Pons (tissue), 1 donor: ENCODE data around the gene EDARADD.

Source experiments
- DNase-seq: peaks from one replicate; pipeline ENCODE4 v3.0.0-alpha.2; 2016; ENCODE audit warnings: low spot score

The EDARADD gene

GRCh38 chr1:236516929-236517704 is 123.0 kb downstream of the EDARADD start:
- DNase-seq: no peak

- DNase-seq: no peak
These were observed 124.2 kb downstream of the EDARADD start for GRCh38 chr1:236518322-236518721.

- DNase-seq: no peak
These were observed 126.4 kb downstream of the EDARADD start for GRCh38 chr1:236520445-236521005.

- no peak for DNase-seq
These were observed 129.0 kb downstream of the EDARADD start for GRCh38 chr1:236522937-236523703.

GRCh38 chr1:236523704-236524141 is 129.6 kb downstream of the EDARADD start, which contains the start of gene LGALS8:
TSS of gene LGALS8 (plus strand) at chr1:236523982. CDS start at chr1:236526071, 2,089 bp downstream.
- peak; percentile 54 for DNase-seq

- DNase-seq: peak; percentile 87
These were observed 130.2 kb downstream of the EDARADD start for GRCh38 chr1:236524142-236524894.

- peak; percentile 51 for DNase-seq
These were observed 130.8 kb downstream of the EDARADD start for GRCh38 chr1:236524895-236525184.

GRCh38 chr1:236526079-236526478 is 132.0 kb downstream of the EDARADD start:
- DNase-seq: no peak

- no peak for DNase-seq
These were observed 136.2 kb downstream of the EDARADD start for GRCh38 chr1:236530286-236530685.

GRCh38 chr1:236530959-236531358 is 136.9 kb downstream of the EDARADD start:
- no peak for DNase-seq

- DNase-seq: no peak
These were observed 138.8 kb downstream of the EDARADD start for GRCh38 chr1:236532850-236533249.

- no peak for DNase-seq
These were observed 140.1 kb downstream of the EDARADD start for GRCh38 chr1:236534151-236534651.
